SK-N-SH (cell line): Measurements from ENCODE around the gene PGA5. TPM values are rescaled to one million over a fixed set of nuclear protein-coding genes. Genes with fewer than 3 reads are reported as not detected.

Experiments
- CTCF ChIA-PET: fragments of 300-600, 350-600 bp; formaldehyde crosslinking; extraction: SDS; loops from one replicate; lab custom pipeline; 2021; lab: Yijun Ruan, JAX
- POLR2A ChIA-PET: fragments of 350-600 bp; sonication (Branson Sonifier 250); formaldehyde crosslinking; extraction: SDS; loops from one replicate; lab custom pipeline; 2020; ENCODE audit warnings: antibody characterized with exemption, inconsistent platforms; lab: Yijun Ruan, JAX
- DNase-seq: peaks from one replicate; pipeline ENCODE4 v3.0.0; 2012
- H2AFZ ChIP-seq: fragments of 200-600 bp; sonication (generic); 2 replicates; pipeline ENCODE4 v1.8.1; 2016; ENCODE audit warnings: antibody characterized with exemption, mild to moderate bottlenecking, low read depth
- H3F3A ChIP-seq: fragments of 200-600 bp; sonication (generic); replicated peaks from 2 replicates; pipeline ENCODE3; 2016; ENCODE audit warnings: antibody characterized with exemption, mild to moderate bottlenecking; ENCODE audit not compliant: insufficient read depth
- H3K27ac ChIP-seq, 2 experiments: fragments of 200-500 bp in 1 of 2; fragments of 200-600 bp in 1 of 2; sonication (Bioruptor generic) in 1 of 2; sonication (generic), shearing (Covaris generic) in 1 of 2; 2 replicates each; pipeline versions ENCODE4 v1.5.1 to v1.6.1; 2014 to 2016; ENCODE audit warnings: low read depth in 2 of 2, inconsistent platforms in 1 of 2, low read length in 1 of 2, mild to moderate bottlenecking in 1 of 2, mixed read lengths in 1 of 2
- H3K27me3 ChIP-seq: fragments of 200-600 bp; sonication (generic), shearing (Covaris generic); 2 replicates; pipeline ENCODE4 v1.6.1; 2016; ENCODE audit warnings: mixed run types; ENCODE audit not compliant: insufficient read depth
- H3K36me3 ChIP-seq, 2 experiments: fragments of 200-500 bp in 1 of 2; fragments of 200-600 bp in 1 of 2; sonication (Bioruptor generic) in 1 of 2; sonication (generic) in 1 of 2; replicated peaks in 1 of 2; 2 replicates each; pipeline versions ENCODE3 to v1.5.1; 2014 to 2016; ENCODE audit warnings: low read length in 1 of 2, mild to moderate bottlenecking in 1 of 2; ENCODE audit not compliant: insufficient read depth in 2 of 2, control insufficient read depth in 1 of 2
- H3K4me1 ChIP-seq, 2 experiments: fragments of 200-500 bp in 1 of 2; fragments of 200-600 bp in 1 of 2; sonication (Bioruptor generic) in 1 of 2; sonication (generic), shearing (Covaris generic) in 1 of 2; 2 replicates each; pipeline versions ENCODE4 v1.5.1 to v1.6.1; 2014 to 2016; ENCODE audit warnings: low read depth in 1 of 2, low read length in 1 of 2, mixed run types in 1 of 2; ENCODE audit not compliant: insufficient read depth in 2 of 2, control insufficient read depth in 1 of 2
- H3K4me2 ChIP-seq: fragments of 200-600 bp; sonication (generic), shearing (Covaris generic); 2 replicates; pipeline ENCODE4 v1.6.1; 2017; ENCODE audit warnings: mixed run types
- H3K4me3 ChIP-seq, 2 experiments: fragments of 200-500 bp in 1 of 2; fragments of 200-600 bp in 1 of 2; sonication (Bioruptor generic) in 1 of 2; sonication (generic), shearing (Covaris generic) in 1 of 2; 2 replicates each; pipeline versions ENCODE4 v1.5.1 to v1.8.1; 2014 to 2016; ENCODE audit warnings: low read depth in 2 of 2, inconsistent platforms in 1 of 2, low read length in 1 of 2, mild to moderate bottlenecking in 1 of 2, mixed read lengths in 1 of 2, moderate library complexity in 1 of 2
- H3K79me2 ChIP-seq: fragments of 200-600 bp; sonication (generic); 2 replicates; pipeline ENCODE4 v1.8.1; 2017; ENCODE audit warnings: mild to moderate bottlenecking; ENCODE audit not compliant: insufficient read depth
- H3K9ac ChIP-seq: fragments of 200-600 bp; sonication (generic); 2 replicates; pipeline ENCODE4 v1.6.1; 2017; ENCODE audit warnings: mixed run types
- H3K9me2 ChIP-seq: fragments of 200-600 bp; sonication (generic); 2 replicates; pipeline ENCODE4 v1.6.1; 2017; ENCODE audit warnings: mixed run types
- H3K9me3 ChIP-seq: fragments of 200-600 bp; sonication (generic); 2 replicates; pipeline ENCODE4 v1.6.1; 2017; ENCODE audit warnings: mixed run types, mild to moderate bottlenecking, moderate library complexity
- H4K20me1 ChIP-seq: fragments of 200-600 bp; sonication (generic); 2 replicates; pipeline ENCODE4 v1.6.1; 2017; ENCODE audit warnings: mild to moderate bottlenecking, mixed run types; ENCODE audit not compliant: insufficient read depth
- CHD2 ChIP-seq: fragments of 150-350 bp; IDR thresholded peaks from 2 replicates; pipeline ENCODE4 v1.6.1; 2018; ENCODE audit warnings: low read length; ENCODE audit not compliant: partially characterized antibody
- EP300 ChIP-seq, 2 experiments: IDR thresholded peaks; 2 replicates each; pipeline versions ENCODE4 v1.4.0 to v1.6.1; 2012; ENCODE audit warnings: borderline replicate concordance in 1 of 2, low read depth in 1 of 2, low read length in 1 of 2
- FOXJ3 ChIP-seq: sonication (generic); formaldehyde crosslinking; IDR thresholded peaks from 2 replicates; pipeline ENCODE4 v1.5.1; 2020; ENCODE audit warnings: mild to moderate bottlenecking, missing genetic modification reagents
- MAX ChIP-seq: IDR thresholded peaks from 2 replicates; pipeline ENCODE4 v1.4.0; 2012; ENCODE audit warnings: low read depth
- MEF2A ChIP-seq: IDR thresholded peaks from 2 replicates; pipeline ENCODE4 v1.4.0; 2012; ENCODE audit warnings: low read depth, borderline replicate concordance
- MXI1 ChIP-seq: IDR thresholded peaks from 2 replicates; pipeline ENCODE4 v1.6.1; 2012; ENCODE audit warnings: mild to moderate bottlenecking, low read depth, low read length, improper control_type of control experiment
- POLR2AphosphoS5 ChIP-seq: IDR thresholded peaks from 2 replicates; pipeline ENCODE4 v1.6.1; 2012; ENCODE audit warnings: low read depth, low read length
- RAD21 ChIP-seq: IDR thresholded peaks from 2 replicates; pipeline ENCODE4 v1.6.1; 2012; ENCODE audit warnings: mild to moderate bottlenecking, low read length
- RCOR1 ChIP-seq: fragments of 150-350 bp; IDR thresholded peaks from 2 replicates; pipeline ENCODE4 v1.6.1; 2017; ENCODE audit warnings: antibody characterized with exemption, low read length
- SMC3 ChIP-seq: IDR thresholded peaks from 2 replicates; pipeline ENCODE4 v1.6.1; 2012; ENCODE audit warnings: low read depth, low read length, improper control_type of control experiment
- TAF1 ChIP-seq: IDR thresholded peaks from 2 replicates; pipeline ENCODE4 v1.6.1; 2012; ENCODE audit warnings: low read depth, mild to moderate bottlenecking, low read length, moderate library complexity, borderline replicate concordance
- TCF12 ChIP-seq: IDR thresholded peaks from 2 replicates; pipeline ENCODE4 v1.4.0; 2012
- TEAD4 ChIP-seq: IDR thresholded peaks from 2 replicates; pipeline ENCODE4 v1.4.0; 2012; ENCODE audit warnings: mild to moderate bottlenecking, borderline replicate concordance; ENCODE audit not compliant: insufficient read depth
- USF1 ChIP-seq: IDR thresholded peaks from 2 replicates; pipeline ENCODE4 v1.4.0; 2012; ENCODE audit warnings: low read depth, borderline replicate concordance
- WGBS: methylation state at CpG from one replicate; pipeline ENCODE4 v1.1.6; 2017; ENCODE audit warnings: low lambda C conversion rate; 5-methylcytosine and 5-hydroxymethylcytosine counted together
- polyA plus RNA-seq, 3 experiments: library from polyadenylated mRNA; depleted of rRNA; stranded (reverse); fragments of >200 nt; gene quantifications; 2 replicates each; pipeline ENCODE4 v1.2.3, GENCODE V29; 2012
- TF ChIP-seq, protein P1 (sequence below): fragments of 150-350 bp; IDR thresholded peaks from 2 replicates; pipeline ENCODE4 v1.6.1; 2017; ENCODE audit warnings: antibody characterized with exemption, low read length, low read depth, borderline replicate concordance
- TF ChIP-seq, protein P2 (sequence below): IDR thresholded peaks from 2 replicates; pipeline ENCODE4; 2012
- TF ChIP-seq, protein P3 (sequence below): IDR thresholded peaks from 2 replicates; pipeline ENCODE4 v1.6.1; 2012; ENCODE audit warnings: mild to moderate bottlenecking, low read depth, low read length, moderate library complexity

Gene PGA5
- polyA plus RNA-seq, 1 of the 3 experiments (the other 2 are of a cell fraction), result not detected

- H3K4me2 ChIP-seq, result no peak overlapping the region
- H3K4me1 ChIP-seq, result no peaks in the 10 kb centered on the region
- ChIA-PET POLR2A (interaction anchor here (0.8 to 1.1 kb wide), 2 partner anchors 11 to 21 kb away, joined by 3 read pairs; no protein-coding TSS in a partner anchor), CTCF (interaction anchor here (0.7 to 1.1 kb wide), 2 partner anchors 23 to 109 kb away, joined by 4 to 6 read pairs; no protein-coding TSS in a partner anchor)
- no peaks in the 10 kb centered on the region for H4K20me1 ChIP-seq
- H3K9me3 ChIP-seq, result no peaks in the 10 kb centered on the region
- H3K9ac ChIP-seq, result no peak overlapping the region
- no peak overlapping the region for H2AFZ ChIP-seq
- 86% methylated on average over 14 of the region's 14 CpGs for WGBS
- no peaks in the 10 kb centered on the region for H3K27me3 ChIP-seq
- H3K4me3 ChIP-seq, result no peak overlapping the region
- no peaks in the 10 kb centered on the region for H3K9me2 ChIP-seq
- no peaks in the 10 kb centered on the region for H3K79me2 ChIP-seq
- no peaks in the 10 kb centered on the region for H3K36me3 ChIP-seq
- no peaks in the 10 kb centered on the region for H3F3A ChIP-seq
- no peak for DNase-seq
- TF ChIP-seq, protein P1, sequence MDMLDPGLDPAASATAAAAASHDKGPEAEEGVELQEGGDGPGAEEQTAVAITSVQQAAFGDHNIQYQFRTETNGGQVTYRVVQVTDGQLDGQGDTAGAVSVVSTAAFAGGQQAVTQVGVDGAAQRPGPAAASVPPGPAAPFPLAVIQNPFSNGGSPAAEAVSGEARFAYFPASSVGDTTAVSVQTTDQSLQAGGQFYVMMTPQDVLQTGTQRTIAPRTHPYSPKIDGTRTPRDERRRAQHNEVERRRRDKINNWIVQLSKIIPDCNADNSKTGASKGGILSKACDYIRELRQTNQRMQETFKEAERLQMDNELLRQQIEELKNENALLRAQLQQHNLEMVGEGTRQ, result no peak
- TF ChIP-seq, protein P2, sequence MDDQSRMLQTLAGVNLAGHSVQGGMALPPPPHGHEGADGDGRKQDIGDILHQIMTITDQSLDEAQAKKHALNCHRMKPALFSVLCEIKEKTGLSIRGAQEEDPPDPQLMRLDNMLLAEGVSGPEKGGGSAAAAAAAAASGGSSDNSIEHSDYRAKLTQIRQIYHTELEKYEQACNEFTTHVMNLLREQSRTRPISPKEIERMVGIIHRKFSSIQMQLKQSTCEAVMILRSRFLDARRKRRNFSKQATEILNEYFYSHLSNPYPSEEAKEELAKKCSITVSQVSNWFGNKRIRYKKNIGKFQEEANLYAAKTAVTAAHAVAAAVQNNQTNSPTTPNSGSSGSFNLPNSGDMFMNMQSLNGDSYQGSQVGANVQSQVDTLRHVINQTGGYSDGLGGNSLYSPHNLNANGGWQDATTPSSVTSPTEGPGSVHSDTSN, result no peak
- no peak for TF ChIP-seq SMC3
- TF ChIP-seq MEF2A, result no peak
- TF ChIP-seq USF1, result no peak
- no peak for TF ChIP-seq TEAD4
- TF ChIP-seq FOXJ3 (CRISPR knock-in tag), result no peak
- TF ChIP-seq RAD21, result no peak
- TF ChIP-seq MAX, result no peak
- no peak for TF ChIP-seq TCF12
- no peak for TF ChIP-seq MXI1
- no peak for TF ChIP-seq CHD2
- no peak for TF ChIP-seq EP300 (IDR thresholded peaks at IDR 0.05; ENCODE audit: borderline replicate concordance in 1 of 2, low read depth in 1 of 2, low read length in 1 of 2)
- no peak for TF ChIP-seq RCOR1
- TF ChIP-seq POLR2AphosphoS5, result no peak
- no peak for TF ChIP-seq TAF1
- TF ChIP-seq, protein P3, sequence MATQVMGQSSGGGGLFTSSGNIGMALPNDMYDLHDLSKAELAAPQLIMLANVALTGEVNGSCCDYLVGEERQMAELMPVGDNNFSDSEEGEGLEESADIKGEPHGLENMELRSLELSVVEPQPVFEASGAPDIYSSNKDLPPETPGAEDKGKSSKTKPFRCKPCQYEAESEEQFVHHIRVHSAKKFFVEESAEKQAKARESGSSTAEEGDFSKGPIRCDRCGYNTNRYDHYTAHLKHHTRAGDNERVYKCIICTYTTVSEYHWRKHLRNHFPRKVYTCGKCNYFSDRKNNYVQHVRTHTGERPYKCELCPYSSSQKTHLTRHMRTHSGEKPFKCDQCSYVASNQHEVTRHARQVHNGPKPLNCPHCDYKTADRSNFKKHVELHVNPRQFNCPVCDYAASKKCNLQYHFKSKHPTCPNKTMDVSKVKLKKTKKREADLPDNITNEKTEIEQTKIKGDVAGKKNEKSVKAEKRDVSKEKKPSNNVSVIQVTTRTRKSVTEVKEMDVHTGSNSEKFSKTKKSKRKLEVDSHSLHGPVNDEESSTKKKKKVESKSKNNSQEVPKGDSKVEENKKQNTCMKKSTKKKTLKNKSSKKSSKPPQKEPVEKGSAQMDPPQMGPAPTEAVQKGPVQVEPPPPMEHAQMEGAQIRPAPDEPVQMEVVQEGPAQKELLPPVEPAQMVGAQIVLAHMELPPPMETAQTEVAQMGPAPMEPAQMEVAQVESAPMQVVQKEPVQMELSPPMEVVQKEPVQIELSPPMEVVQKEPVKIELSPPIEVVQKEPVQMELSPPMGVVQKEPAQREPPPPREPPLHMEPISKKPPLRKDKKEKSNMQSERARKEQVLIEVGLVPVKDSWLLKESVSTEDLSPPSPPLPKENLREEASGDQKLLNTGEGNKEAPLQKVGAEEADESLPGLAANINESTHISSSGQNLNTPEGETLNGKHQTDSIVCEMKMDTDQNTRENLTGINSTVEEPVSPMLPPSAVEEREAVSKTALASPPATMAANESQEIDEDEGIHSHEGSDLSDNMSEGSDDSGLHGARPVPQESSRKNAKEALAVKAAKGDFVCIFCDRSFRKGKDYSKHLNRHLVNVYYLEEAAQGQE, result no peak
- H3K27ac ChIP-seq, result no peak overlapping the region
Observed at GRCh38 chr11:61277186-61278000, 36.4 kb downstream of the PGA5 start.
